ENCODE measurements around the gene CAPN9. TPM values are rescaled to one million over a fixed set of nuclear protein-coding genes. Genes with fewer than 3 reads are reported as not detected.

CAPN9 gene
- total and polyA plus RNA-seq, 2 donors from 2014 or later = 0.41 TPM; not detected in 1

GRCh38 chr1:230832476-230832875, 85.3 kb downstream of the CAPN9 start:
- FAIRE-seq (no peak), DNase-seq (no peak)
- no peak overlapping the region for H3K4me3 ChIP-seq (ENCODE audit: low read length in 3 of 3)
- no peaks in the 10 kb centered on the region for H3K27me3 ChIP-seq (ENCODE audit: control insufficient read depth, insufficient read depth, low read length)
- TF ChIP-seq CTCF (IDR thresholded peaks at IDR 0.05; ENCODE audit: borderline replicate concordance, extremely low read depth, insufficient read depth) = no peak
- H3K27ac ChIP-seq (ENCODE audit: low read depth in 2 of 2, low read length in 2 of 2) = no peak overlapping the region
- no peaks in the 10 kb centered on the region for H3K4me1 ChIP-seq (ENCODE audit: control insufficient read depth in 2 of 3, insufficient read depth in 2 of 3, low read depth in 1 of 3, low read length in 3 of 3)
- H3K9ac ChIP-seq (ENCODE audit: low read length in 3 of 3) = no peak overlapping the region
- H3K9me3 ChIP-seq (ENCODE audit: control insufficient read depth in 2 of 3, insufficient read depth in 1 of 3, low read length in 3 of 3) = no peaks in the 10 kb centered on the region
- no peaks in the 10 kb centered on the region for H3K36me3 ChIP-seq (ENCODE audit: control insufficient read depth in 2 of 3, insufficient read depth in 3 of 3, low read length in 3 of 3)
- intact Hi-C loops (cut with DNase I) = no loop called here

GRCh38 chr1:230833511-230833910, 86.3 kb downstream of the CAPN9 start:
- DNase-seq (no peak), FAIRE-seq (no peak)
- Histone ChIP-seq H3K4me1 (ENCODE audit: control insufficient read depth in 2 of 3, insufficient read depth in 2 of 3, low read depth in 1 of 3, low read length in 3 of 3) (no peaks in the 10 kb centered on the region), H3K36me3 (ENCODE audit: control insufficient read depth in 2 of 3, insufficient read depth in 3 of 3, low read length in 3 of 3) (peaks cover 0 to under 1% (median 0%) of the 10 kb centered on the region in 3 donors), H3K27ac (ENCODE audit: low read depth in 2 of 2, low read length in 2 of 2) (no peak overlapping the region), H3K4me3 (ENCODE audit: low read length in 3 of 3) (no peak overlapping the region), H3K27me3 (ENCODE audit: control insufficient read depth, insufficient read depth, low read length) (no peaks in the 10 kb centered on the region), H3K9ac (ENCODE audit: low read length in 3 of 3) (no peak overlapping the region), H3K9me3 (ENCODE audit: control insufficient read depth in 2 of 3, insufficient read depth in 1 of 3, low read length in 3 of 3) (no peaks in the 10 kb centered on the region)
- intact Hi-C loops (cut with DNase I) = no loop called here
- no peak for TF ChIP-seq CTCF (IDR thresholded peaks at IDR 0.05; ENCODE audit: borderline replicate concordance, extremely low read depth, insufficient read depth)

- H3K27ac ChIP-seq (ENCODE audit: low read depth in 2 of 2, low read length in 2 of 2) = no peak overlapping the region
- H3K27me3 ChIP-seq (ENCODE audit: control insufficient read depth, insufficient read depth, low read length) = no peaks in the 10 kb centered on the region
- no peak overlapping the region for H3K4me3 ChIP-seq (ENCODE audit: low read length in 3 of 3)
- no peaks in the 10 kb centered on the region for H3K9me3 ChIP-seq (ENCODE audit: control insufficient read depth in 2 of 3, insufficient read depth in 1 of 3, low read length in 3 of 3)
- FAIRE-seq (no peak), DNase-seq (no peak)
- TF ChIP-seq CTCF (IDR thresholded peaks at IDR 0.05; ENCODE audit: borderline replicate concordance, extremely low read depth, insufficient read depth) = no peak
- intact Hi-C loops (cut with DNase I) = no loop called here
- H3K9ac ChIP-seq (ENCODE audit: low read length in 3 of 3) = no peak overlapping the region
- no peaks in the 10 kb centered on the region for H3K4me1 ChIP-seq (ENCODE audit: control insufficient read depth in 2 of 3, insufficient read depth in 2 of 3, low read depth in 1 of 3, low read length in 3 of 3)
- peaks cover 0 to 2% (median 0%) of the 10 kb centered on the region in 3 donors for H3K36me3 ChIP-seq (ENCODE audit: control insufficient read depth in 2 of 3, insufficient read depth in 3 of 3, low read length in 3 of 3)
Observed at GRCh38 chr1:230834292-230834691, 87.1 kb downstream of the CAPN9 start.

- H3K9ac ChIP-seq (ENCODE audit: low read length in 3 of 3) = no peak overlapping the region
- no peak overlapping the region for H3K27ac ChIP-seq (ENCODE audit: low read depth in 2 of 2, low read length in 2 of 2)
- H3K27me3 ChIP-seq (ENCODE audit: control insufficient read depth, insufficient read depth, low read length) = no peaks in the 10 kb centered on the region
- no peaks in the 10 kb centered on the region for H3K4me1 ChIP-seq (ENCODE audit: control insufficient read depth in 2 of 3, insufficient read depth in 2 of 3, low read depth in 1 of 3, low read length in 3 of 3)
- DNase-seq (no peak), FAIRE-seq (no peak)
- no peak overlapping the region for H3K4me3 ChIP-seq (ENCODE audit: low read length in 3 of 3)
- no peak for TF ChIP-seq CTCF (IDR thresholded peaks at IDR 0.05; ENCODE audit: borderline replicate concordance, extremely low read depth, insufficient read depth)
- intact Hi-C loops (cut with DNase I) = no loop called here
- no peaks in the 10 kb centered on the region for H3K9me3 ChIP-seq (ENCODE audit: control insufficient read depth in 2 of 3, insufficient read depth in 1 of 3, low read length in 3 of 3)
- peaks cover 0 to 2% (median 2%) of the 10 kb centered on the region in 3 donors for H3K36me3 ChIP-seq (ENCODE audit: control insufficient read depth in 2 of 3, insufficient read depth in 3 of 3, low read length in 3 of 3)
Observed at GRCh38 chr1:230836347-230836746, 89.2 kb downstream of the CAPN9 start.
